ENCODE measurements around the gene FNDC3B. TPM values are rescaled to one million over a fixed set of nuclear protein-coding genes. Genes with fewer than 3 reads are reported as not detected.

FNDC3B gene
- total and polyA plus RNA-seq, 2 of the 8 experiments (the other 6 are each of a cell fraction or from before 2014, with no cell fraction given) = 14.1 to 44.4 TPM

GRCh38 chr3:172311217-172311616, 271.8 kb downstream of the FNDC3B start:
- no peak overlapping the region for H3K4me2 ChIP-seq (ENCODE audit: insufficient read depth in 1 of 2, low read depth in 2 of 2, low read length in 2 of 2)
- no peak overlapping the region for H3K4me3 ChIP-seq (ENCODE audit: extremely low read depth in 1 of 4, insufficient read depth in 2 of 4, low read depth in 3 of 4, low read length in 4 of 4)
- no peak overlapping the region for H2BK20ac ChIP-seq (ENCODE audit: low read length)
- H3K18ac ChIP-seq (ENCODE audit: extremely low read depth, low read length) = no peak overlapping the region
- H3K9ac ChIP-seq (replicated peaks in 1 of 4; ENCODE audit: extremely low read depth in 1 of 4, low read depth in 3 of 4, low read length in 3 of 4) = no peak overlapping the region
- no peak overlapping the region for H3K23ac ChIP-seq (ENCODE audit: insufficient read length)
- no peak for FAIRE-seq
- no peaks in the 10 kb centered on the region; the same call in 1 of the 2 replicates for H3K79me1 ChIP-seq (ENCODE audit: low read depth, low read length)
- H3K27me3 ChIP-seq (replicated peaks in 1 of 4; ENCODE audit: control insufficient read depth in 3 of 4, extremely low read depth in 1 of 4, insufficient read depth in 3 of 4, low read length in 3 of 4) = no peaks in the 10 kb centered on the region
- DNase-seq (ENCODE audit: low read depth in 1 of 2, low spot score in 2 of 2) = no peak
- H3K27ac ChIP-seq (ENCODE audit: low read depth, low read length) = no peak overlapping the region
- 92% methylated on average over 8 of the region's 8 CpGs; no CpG with 5 or more reads in 1 of the 2 experiments for WGBS, 2 experiments (ENCODE audit: extremely low coverage in 1 of 2, insufficient coverage in 1 of 2, insufficient read length in 1 of 2, insufficient replicate concordance in 2 of 2, low coverage in 1 of 2, low lambda C conversion rate in 2 of 2, missing lambda C conversion rate in 1 of 2)
- no peaks in the 10 kb centered on the region for H3K9me3 ChIP-seq (ENCODE audit: insufficient read depth in 2 of 2, low read depth in 1 of 2, low read length in 1 of 2)
- H4K91ac ChIP-seq (replicated peaks; ENCODE audit: insufficient read length, low read length) = no peak overlapping the region
- H3K23me2 ChIP-seq (ENCODE audit: low read depth, low read length) = no peaks in the 10 kb centered on the region
- CTCF ChIA-PET (ENCODE audit: partially characterized antibody) = interaction anchor here (1.7 kb wide), 1 partner anchor 22 kb away, joined by 5 read pairs; no protein-coding TSS in a partner anchor
- H4K8ac ChIP-seq (ENCODE audit: extremely low read depth, insufficient read depth, low read length) = no peak overlapping the region
- H3K4me1 ChIP-seq (replicated peaks in 1 of 4; ENCODE audit: control insufficient read depth in 3 of 4, insufficient read depth in 4 of 4, low read length in 3 of 4) = peaks cover 0 to 9% (median 1%) of the 10 kb centered on the region in 4 experiments; a peak in 2 of 7 replicates
- no peak overlapping the region for H4K5ac ChIP-seq (ENCODE audit: insufficient read length, low read depth, low read length)
- H4K20me1 ChIP-seq (replicated peaks in 1 of 2; ENCODE audit: control insufficient read depth in 1 of 2, insufficient read depth in 2 of 2, low read length in 2 of 2) = no peaks in the 10 kb centered on the region
- no peaks in the 10 kb centered on the region for H3K79me2 ChIP-seq (ENCODE audit: control insufficient read depth in 1 of 2, insufficient read depth in 2 of 2, low read length in 2 of 2)
- H2BK15ac ChIP-seq (ENCODE audit: low read length) = no peak overlapping the region
- no peak overlapping the region for H3K14ac ChIP-seq (ENCODE audit: insufficient read length)
- H2BK5ac ChIP-seq (ENCODE audit: low read depth, low read length) = no peak overlapping the region
- no peak overlapping the region for H2AFZ ChIP-seq (ENCODE audit: low read length)
- H2BK120ac ChIP-seq (replicated peaks; ENCODE audit: low read depth, low read length) = no peak overlapping the region
- POLR2A ChIA-PET (ENCODE audit: partially characterized antibody) = no interaction called here
- TF ChIP-seq CHD2 (IDR thresholded peaks at IDR 0.05; ENCODE audit: low read length) = no peak
- TF ChIP-seq CEBPB (IDR thresholded peaks at IDR 0.05; ENCODE audit: low read depth, low read length) = no peak
- TF ChIP-seq SP2 (IDR thresholded peaks at IDR 0.05; ENCODE audit: low read length) = no peak
- no peak for TF ChIP-seq BCL11A (IDR thresholded peaks at IDR 0.05; ENCODE audit: low read depth in 2 of 2, low read length in 2 of 2)
- no peak for TF ChIP-seq JUN (IDR thresholded peaks at IDR 0.05; ENCODE audit: low read depth, low read length)
- no peak for TF ChIP-seq KDM1A (IDR thresholded peaks at IDR 0.05; ENCODE audit: borderline replicate concordance, low read length)
- no peak for TF ChIP-seq MAX (IDR thresholded peaks at IDR 0.05)
- no peak for TF ChIP-seq RFX5 (IDR thresholded peaks at IDR 0.05; ENCODE audit: borderline replicate concordance, low read depth, low read length)
- TF ChIP-seq SRF (IDR thresholded peaks at IDR 0.05; ENCODE audit: low read depth, low read length) = no peak
- TF ChIP-seq ASH2L (IDR thresholded peaks at IDR 0.05; ENCODE audit: low read length) = no peak
- H2AK5ac ChIP-seq (ENCODE audit: low read depth, low read length) = no peak overlapping the region
- H2BK12ac ChIP-seq (ENCODE audit: low read depth, low read length) = no peak overlapping the region
- no peak overlapping the region for H3K56ac ChIP-seq (replicated peaks; ENCODE audit: insufficient read length, low read depth, low read length)
- H3K4ac ChIP-seq (replicated peaks; ENCODE audit: insufficient read length, low read depth, low read length) = no peak overlapping the region
- peaks cover 2 to 36% (median 12%) of the 10 kb centered on the region in 4 experiments; a peak in 6 of 8 replicates for H3K36me3 ChIP-seq (ENCODE audit: control insufficient read depth in 2 of 4, insufficient read depth in 4 of 4, low read length in 3 of 4)
